HepG2 (cell line): ENCODE measurements around the gene HAUS7. TPM values are rescaled to one million over a fixed set of nuclear protein-coding genes. Genes with fewer than 3 reads are reported as not detected.

Source experiments
- ARID4A ChIP-seq: sonication (generic); formaldehyde crosslinking; IDR thresholded peaks from 2 replicates; pipeline ENCODE4 v1.5.0; 2020; ENCODE audit warnings: mild to moderate bottlenecking, missing genetic modification reagents, borderline replicate concordance
- ATF1 ChIP-seq: IDR thresholded peaks from 2 replicates; pipeline ENCODE4 v1.6.1; 2016; ENCODE audit warnings: mild to moderate bottlenecking, control low read depth
- CC2D1A ChIP-seq: sonication (generic); formaldehyde crosslinking; IDR thresholded peaks from 2 replicates; pipeline ENCODE4 v1.8.1; 2023; ENCODE audit warnings: mild to moderate bottlenecking, missing genetic modification reagents
- CTCF ChIP-seq: sonication (generic); formaldehyde crosslinking; IDR thresholded peaks from 2 replicates; pipeline ENCODE4 v1.5.0; 2020; ENCODE audit warnings: mild to moderate bottlenecking, missing genetic modification reagents, moderate library complexity
- FOXK1 ChIP-seq: sonication (generic); formaldehyde crosslinking; IDR thresholded peaks from 2 replicates; pipeline ENCODE4 v1.4.0; 2020; ENCODE audit warnings: low read depth, missing genetic modification reagents, borderline replicate concordance
- GABPB1 ChIP-seq: IDR thresholded peaks from 2 replicates; pipeline ENCODE4 v1.6.1; 2016; ENCODE audit warnings: mild to moderate bottlenecking, missing genetic modification reagents, moderate library complexity, missing compliant biosample characterization
- HDAC1 ChIP-seq: sonication (generic); formaldehyde crosslinking; IDR thresholded peaks from 2 replicates; pipeline ENCODE4 v1.5.1; 2020; ENCODE audit warnings: mild to moderate bottlenecking, missing genetic modification reagents
- HMG20A ChIP-seq: IDR thresholded peaks from 2 replicates; pipeline ENCODE4 v1.6.1; 2016; ENCODE audit warnings: borderline replicate concordance
- HOXA3 ChIP-seq: sonication (generic); formaldehyde crosslinking; IDR thresholded peaks from 2 replicates; pipeline ENCODE4 v1.5.0; 2020; ENCODE audit warnings: missing genetic modification reagents
- JUN ChIP-seq: sonication (generic); formaldehyde crosslinking; IDR thresholded peaks from 2 replicates; pipeline ENCODE4 v1.4.0; 2020; ENCODE audit warnings: mild to moderate bottlenecking, missing genetic modification reagents
- NR2F6 ChIP-seq, 2 experiments: IDR thresholded peaks; 2 replicates each; pipeline ENCODE4 v1.6.1; 2016; ENCODE audit warnings: antibody characterized with exemption in 1 of 2, mild to moderate bottlenecking in 1 of 2
- RAD21 ChIP-seq: fragments of 450-650 bp; formaldehyde crosslinking; IDR thresholded peaks from 2 replicates; pipeline ENCODE4 v1.5.0; 2020; ENCODE audit warnings: mild to moderate bottlenecking
- TAF1 ChIP-seq: sonication (generic); formaldehyde crosslinking; IDR thresholded peaks from 2 replicates; pipeline ENCODE4 v1.4.0; 2020; ENCODE audit warnings: missing genetic modification reagents
- TCF7 ChIP-seq: sonication (generic); IDR thresholded peaks from 2 replicates; pipeline ENCODE4 v1.6.1; 2016; ENCODE audit warnings: antibody characterized with exemption, low read depth
- U2AF2 ChIP-seq: fragments of 200-400 bp; formaldehyde crosslinking; IDR thresholded peaks from 2 replicates; pipeline ENCODE4 v1.6.1; 2017; ENCODE audit warnings: low read depth, mild to moderate bottlenecking, low read length
- ZFY ChIP-seq: sonication (generic); formaldehyde crosslinking; IDR thresholded peaks from 2 replicates; pipeline ENCODE4 v1.4.0; 2020; ENCODE audit warnings: missing genetic modification reagents
- ZNF101 ChIP-seq: sonication (generic); formaldehyde crosslinking; IDR thresholded peaks from 2 replicates; pipeline ENCODE4 v1.4.0; 2020; ENCODE audit warnings: mild to moderate bottlenecking, low read depth, missing genetic modification reagents, borderline replicate concordance
- ZNF362 ChIP-seq: sonication (generic); formaldehyde crosslinking; IDR thresholded peaks from 2 replicates; pipeline ENCODE4 v1.4.0; 2020; ENCODE audit warnings: missing genetic modification reagents, mild to moderate bottlenecking, borderline replicate concordance
- ZNF563 ChIP-seq: sonication (generic); formaldehyde crosslinking; IDR thresholded peaks from 2 replicates; pipeline ENCODE4 v1.8.0; 2022; ENCODE audit warnings: mild to moderate bottlenecking, moderate library complexity, missing genetic modification reagents
- ZNF737 ChIP-seq: sonication (generic); formaldehyde crosslinking; IDR thresholded peaks from 2 replicates; pipeline ENCODE4 v1.5.0; 2020; ENCODE audit warnings: missing genetic modification reagents, mild to moderate bottlenecking, borderline replicate concordance
- polyA plus RNA-seq, 8 experiments: library from polyadenylated mRNA; depleted of rRNA in 3 of 8; stranded (reverse) in 7 of 8; unstranded in 1 of 8; fragments of >200 nt; fragmentation: Illumina TruSeq in 4 of 8; extraction: Trizol in 4 of 8; gene quantifications; 2 replicates each; pipeline versions ENCODE4 v1.2.1 to v1.2.3, GENCODE V29; 2011 to 2016; ENCODE audit warnings: low read depth in 4 of 8, missing spikeins in 1 of 8, mixed read lengths in 1 of 8; ENCODE audit not compliant: insufficient read depth in 1 of 8
- total RNA-seq, 5 experiments: library from RNA; depleted of rRNA; stranded (reverse); fragments of >200 nt; fragmentation: Illumina TruSeq; extraction: Trizol; gene quantifications; 2 replicates each; pipeline ENCODE4 v1.2.3, GENCODE V29; 2016; ENCODE audit warnings: low read depth in 1 of 5
- TF ChIP-seq, protein P1 (sequence below): sonication (generic); formaldehyde crosslinking; IDR thresholded peaks from 2 replicates; pipeline ENCODE4 v1.8.1; 2023; ENCODE audit warnings: mild to moderate bottlenecking, inconsistent platforms, moderate library complexity, missing genetic modification reagents, borderline replicate concordance

HAUS7 gene
- total and polyA plus RNA-seq, 2 of the 13 experiments (the other 11 are each of a cell fraction or from before 2014, with no cell fraction given): 10.9 to 42.4 TPM

DNA sequence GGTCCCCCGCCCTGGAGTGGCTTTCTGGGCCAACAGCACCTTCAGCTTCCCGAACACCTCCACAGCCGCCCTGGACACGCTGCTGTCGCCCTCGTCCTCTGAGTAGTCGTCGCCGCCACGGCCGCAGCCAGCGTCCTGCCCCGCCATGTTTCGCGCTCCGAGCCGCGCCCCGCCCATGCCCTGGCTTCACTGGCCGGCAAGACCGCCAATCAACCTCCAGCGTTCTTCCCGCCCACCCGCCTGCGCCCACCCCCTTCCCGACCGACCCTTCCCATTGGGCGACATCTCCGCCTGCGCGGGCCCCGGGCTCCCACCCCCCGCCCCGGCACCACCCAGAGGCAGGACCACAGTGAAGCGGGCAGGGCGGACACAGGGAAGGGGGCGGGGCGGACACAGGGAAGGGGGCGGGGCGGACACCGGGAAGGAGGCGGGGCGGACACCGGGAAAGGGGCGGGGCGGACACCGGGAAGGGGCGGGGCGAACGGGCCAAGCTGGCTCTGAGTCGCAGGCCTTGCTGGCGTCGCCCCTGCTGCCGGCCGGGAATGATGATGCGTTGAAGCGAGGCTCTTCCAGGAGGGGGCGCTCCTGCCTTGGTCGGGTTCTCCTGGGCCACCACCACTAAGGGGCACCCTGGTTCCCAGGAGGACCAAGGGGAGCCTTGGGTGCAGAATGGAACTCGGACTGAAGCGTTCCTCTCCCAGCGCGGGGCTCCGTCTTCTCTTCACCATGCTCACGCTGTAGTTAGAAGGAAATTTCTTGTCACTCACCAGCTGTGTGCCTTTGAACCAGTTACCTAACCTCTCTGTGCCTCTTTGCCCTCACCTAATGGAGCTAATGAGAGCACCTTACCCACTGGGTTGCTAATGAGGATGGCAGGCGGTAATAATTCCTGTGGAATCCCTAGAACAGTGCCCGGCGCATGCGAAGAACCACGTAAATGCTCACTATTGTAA, at the start of gene HAUS7 (continued):
- TF ChIP-seq ZNF101 (CRISPR knock-in tag) (no peak), ZNF737 (CRISPR knock-in tag) (no peak), ZFY (CRISPR knock-in tag) (peak; percentile 65), TAF1 (CRISPR knock-in tag) (peak; percentile 16; the same call in 1 of the 2 replicates), NR2F6 (IDR thresholded peaks at IDR 0.05) (no peak), NR2F6 (CRISPR knock-in tag; IDR thresholded peaks at IDR 0.05) (no peak), U2AF2 (no peak), TCF7 (no peak), ZNF563 (CRISPR knock-in tag) (no peak), ZNF362 (CRISPR knock-in tag) (no peak), CTCF (peak; percentile 95), HOXA3 (CRISPR knock-in tag) (peak; percentile 35), CC2D1A (no peak), RAD21 (CRISPR knock-in tag) (peak; percentile 88), JUN (no peak), GABPB1 (CRISPR knock-in tag) (peak; percentile 75), HDAC1 (peak; percentile 67), FOXK1 (CRISPR knock-in tag) (peak; percentile 22; the same call in 1 of the 2 replicates), ARID4A (CRISPR knock-in tag) (peak; percentile 72; the same call in 1 of the 2 replicates), HMG20A (CRISPR knock-in tag) (no peak), ATF1 (no peak)
- TF ChIP-seq, protein P1, sequence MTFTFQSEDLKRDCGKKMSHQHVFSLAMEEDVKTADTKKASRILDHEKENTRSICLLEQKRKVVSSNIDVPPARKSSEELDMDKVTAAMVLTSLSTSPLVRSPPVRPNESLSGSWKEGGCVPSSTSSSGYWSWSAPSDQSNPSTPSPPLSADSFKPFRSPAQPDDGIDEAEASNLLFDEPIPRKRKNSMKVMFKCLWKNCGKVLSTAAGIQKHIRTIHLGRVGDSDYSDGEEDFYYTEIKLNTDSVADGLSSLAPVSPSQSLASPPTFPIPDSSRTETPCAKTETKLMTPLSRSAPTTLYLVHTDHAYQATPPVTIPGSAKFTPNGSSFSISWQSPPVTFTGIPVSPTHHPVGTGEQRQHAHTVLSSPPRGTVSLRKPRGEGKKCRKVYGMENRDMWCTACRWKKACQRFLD (CRISPR knock-in tag): no peak
